Endothelial cell (in vitro differentiated cells): ENCODE measurements around the gene ELMOD3. TPM values are rescaled to one million over a fixed set of nuclear protein-coding genes. Genes with fewer than 3 reads are reported as not detected.
"Not testable (repeated sequence)": the region's sequence is repeated elsewhere in the genome, so short reads cannot be mapped to it uniquely, and the experiment has no call there.

Experiments
- DNase-seq: peaks from one replicate; pipeline ENCODE4 v3.0.0; 2021; ENCODE audit warnings: low spot score
- H3K27ac Mint-ChIP-seq: one replicate; pipeline ENCODE4 v1.8.0; 2021; ENCODE audit warnings: mixed read lengths, inconsistent platforms; ENCODE audit not compliant: unreplicated experiment
- H3K27me3 Mint-ChIP-seq: one replicate; pipeline ENCODE4 v1.8.0; 2021; ENCODE audit warnings: mild to moderate bottlenecking, moderate library complexity, mixed read lengths, inconsistent platforms; ENCODE audit not compliant: unreplicated experiment
- H3K36me3 Mint-ChIP-seq: one replicate; pipeline ENCODE4 v1.8.0; 2021; ENCODE audit warnings: mild to moderate bottlenecking, low read depth, mixed read lengths, inconsistent platforms; ENCODE audit not compliant: unreplicated experiment
- H3K4me1 Mint-ChIP-seq: one replicate; pipeline ENCODE4 v1.8.0; 2021; ENCODE audit warnings: mild to moderate bottlenecking, mixed read lengths, inconsistent platforms; ENCODE audit not compliant: unreplicated experiment
- H3K4me3 Mint-ChIP-seq: one replicate; pipeline ENCODE4 v1.8.0; 2021; ENCODE audit warnings: mild to moderate bottlenecking, mixed read lengths, inconsistent platforms; ENCODE audit not compliant: unreplicated experiment
- H3K9me3 Mint-ChIP-seq: one replicate; pipeline ENCODE4 v1.8.0; 2021; ENCODE audit warnings: mixed read lengths, inconsistent platforms; ENCODE audit not compliant: unreplicated experiment
- CTCF ChIP-seq: fragments of 200-600 bp; sonication (generic); IDR thresholded peaks from one replicate; pipeline ENCODE4 v1.5.0; 2021; ENCODE audit warnings: antibody characterized with exemption; ENCODE audit not compliant: unreplicated experiment
- total RNA-seq: library from RNA; stranded (reverse); fragmentation: NEBNext Ultra II Directional; extraction: Animal tissue kit (Norgen Biotek cat#: 25700); gene quantifications from one replicate; pipeline ENCODE4 v1.2.1, GENCODE V29; 2021; ENCODE audit not compliant: unreplicated experiment

ELMOD3 gene
- total RNA-seq, 1 donor from 2014 or later = 15.9 TPM

- no peak overlapping the region for H3K27ac Mint-ChIP-seq
- no peak for TF ChIP-seq CTCF
- H3K27me3 Mint-ChIP-seq = peaks cover 3% of the 10 kb centered on the region
- H3K9me3 Mint-ChIP-seq = no peaks in the 10 kb centered on the region
- peaks cover 5% of the 10 kb centered on the region for H3K36me3 Mint-ChIP-seq
- DNase-seq = no peak
- H3K4me1 Mint-ChIP-seq = peaks cover 5% of the 10 kb centered on the region
- H3K4me3 Mint-ChIP-seq = no peak overlapping the region
Measured at GRCh38 chr2:85340034-85340892, 14.3 kb upstream of the ELMOD3 start.

- H3K9me3 Mint-ChIP-seq = no peaks in the 10 kb centered on the region
- peaks cover 5% of the 10 kb centered on the region for H3K36me3 Mint-ChIP-seq
- peaks cover 3% of the 10 kb centered on the region for H3K27me3 Mint-ChIP-seq
- no peak overlapping the region for H3K27ac Mint-ChIP-seq
- peaks cover 5% of the 10 kb centered on the region for H3K4me1 Mint-ChIP-seq
- no peak for DNase-seq
- no peak for TF ChIP-seq CTCF
- no peak overlapping the region for H3K4me3 Mint-ChIP-seq
Measured at GRCh38 chr2:85341269-85342029, 13.1 kb upstream of the ELMOD3 start.

- DNase-seq = no peak
Measured at GRCh38 chr2:85342156-85342555, 12.4 kb upstream of the ELMOD3 start.

GRCh38 chr2:85343207-85343895, 11.2 kb upstream of the ELMOD3 start:
- H3K4me1 Mint-ChIP-seq, H3K27ac Mint-ChIP-seq, H3K9me3 Mint-ChIP-seq, DNase-seq, H3K27me3 Mint-ChIP-seq, H3K4me3 Mint-ChIP-seq: not testable (repeated sequence)
- H3K36me3 Mint-ChIP-seq = peaks cover 15% of the 10 kb centered on the region

More at GRCh38 chr2:85342156-85342555, 12.4 kb upstream of the ELMOD3 start:
- no peak overlapping the region for H3K4me3 Mint-ChIP-seq
- H3K4me1 Mint-ChIP-seq = peaks cover 5% of the 10 kb centered on the region
- H3K36me3 Mint-ChIP-seq = peaks cover 10% of the 10 kb centered on the region
- H3K27ac Mint-ChIP-seq = no peak overlapping the region
- peaks cover 3% of the 10 kb centered on the region for H3K27me3 Mint-ChIP-seq
- no peak for TF ChIP-seq CTCF
- no peaks in the 10 kb centered on the region for H3K9me3 Mint-ChIP-seq

- Mint-ChIP-seq H3K36me3 (peaks cover 21% of the 10 kb centered on the region), H3K4me3 (no peak overlapping the region), H3K27me3 (peaks cover 3% of the 10 kb centered on the region), H3K9me3 (no peaks in the 10 kb centered on the region), H3K27ac (no peak overlapping the region), H3K4me1 (peaks cover 5% of the 10 kb centered on the region)
- no peak for TF ChIP-seq CTCF
- no peak for DNase-seq
Measured at GRCh38 chr2:85344356-85344954, 10.1 kb upstream of the ELMOD3 start.
